KMS-11 (cell line): ENCODE measurements around the gene PRDM2.
"Not testable (repeated sequence)": the region's sequence is repeated elsewhere in the genome, so short reads cannot be mapped to it uniquely, and the experiment has no call there.

Experiments
- H2AFZ ChIP-seq: fragments of 200-600 bp; sonication (generic); 2 replicates; pipeline ENCODE4 v1.6.1; 2016; ENCODE audit warnings: antibody characterized with exemption, mixed run types, low read depth
- H3K27ac ChIP-seq: fragments of 200-600 bp; sonication (generic); 2 replicates; pipeline ENCODE4 v1.6.1; 2016; ENCODE audit warnings: mild to moderate bottlenecking, mixed run types
- H3K27me3 ChIP-seq: fragments of 200-600 bp; sonication (generic); 2 replicates; pipeline ENCODE4 v1.6.1; 2017; ENCODE audit warnings: mild to moderate bottlenecking, low read depth, mixed run types, moderate library complexity; ENCODE audit not compliant: insufficient read depth
- H3K36me3 ChIP-seq: fragments of 200-600 bp; sonication (generic); 2 replicates; pipeline ENCODE4 v1.6.1; 2017; ENCODE audit warnings: mild to moderate bottlenecking, mixed run types; ENCODE audit not compliant: insufficient read depth
- H3K4me1 ChIP-seq: fragments of 200-600 bp; sonication (generic); 2 replicates; pipeline ENCODE4 v1.6.1; 2016; ENCODE audit warnings: mild to moderate bottlenecking, low read depth, mixed run types; ENCODE audit not compliant: poor library complexity, severe bottlenecking
- H3K4me2 ChIP-seq: fragments of 200-600 bp; sonication (generic); 2 replicates; pipeline ENCODE4 v1.7.0; 2016; ENCODE audit warnings: mild to moderate bottlenecking, mixed run types
- H3K4me3 ChIP-seq: fragments of 200-600 bp; sonication (generic); IDR thresholded peaks from 2 replicates; pipeline ENCODE4 v1.6.1; 2017; ENCODE audit warnings: low read depth, low read length, mixed read lengths; ENCODE audit not compliant: insufficient read depth
- H3K79me2 ChIP-seq: fragments of 200-600 bp; sonication (generic); 2 replicates; pipeline ENCODE4 v1.6.1; 2016; ENCODE audit warnings: low read depth, mixed run types; ENCODE audit not compliant: insufficient read depth
- H3K9ac ChIP-seq: fragments of 200-600 bp; sonication (generic); 2 replicates; pipeline ENCODE4 v1.6.1; 2016; ENCODE audit warnings: mild to moderate bottlenecking, mixed run types
- H4K20me1 ChIP-seq: fragments of 200-600 bp; sonication (generic); 2 replicates; pipeline ENCODE4 v1.6.1; 2016; ENCODE audit warnings: mild to moderate bottlenecking, mixed run types; ENCODE audit not compliant: insufficient read depth
- CTCF ChIP-seq: fragments of 200-600 bp; sonication (generic); conservative IDR thresholded peaks from 2 replicates; pipeline ENCODE4 v1.6.1; 2017; ENCODE audit warnings: low read depth, mild to moderate bottlenecking, antibody characterized with exemption, low read length, moderate library complexity, mixed read lengths

PRDM2 gene

GRCh38 chr1:13683206-13683605 is 16.8 kb upstream of the PRDM2 start:
- H3K36me3 ChIP-seq, result no peaks in the 10 kb centered on the region
- no peak for TF ChIP-seq CTCF
- no peaks in the 10 kb centered on the region for H3K27me3 ChIP-seq
- no peaks in the 10 kb centered on the region for H4K20me1 ChIP-seq
- no peak overlapping the region for H3K27ac ChIP-seq
- no peak overlapping the region for H3K9ac ChIP-seq
- H3K4me3 ChIP-seq, result no peak overlapping the region
- H2AFZ ChIP-seq, result no peak overlapping the region
- H3K4me2 ChIP-seq, result no peak overlapping the region
- H3K79me2 ChIP-seq, result no peaks in the 10 kb centered on the region
- no peaks in the 10 kb centered on the region for H3K4me1 ChIP-seq

DNA sequence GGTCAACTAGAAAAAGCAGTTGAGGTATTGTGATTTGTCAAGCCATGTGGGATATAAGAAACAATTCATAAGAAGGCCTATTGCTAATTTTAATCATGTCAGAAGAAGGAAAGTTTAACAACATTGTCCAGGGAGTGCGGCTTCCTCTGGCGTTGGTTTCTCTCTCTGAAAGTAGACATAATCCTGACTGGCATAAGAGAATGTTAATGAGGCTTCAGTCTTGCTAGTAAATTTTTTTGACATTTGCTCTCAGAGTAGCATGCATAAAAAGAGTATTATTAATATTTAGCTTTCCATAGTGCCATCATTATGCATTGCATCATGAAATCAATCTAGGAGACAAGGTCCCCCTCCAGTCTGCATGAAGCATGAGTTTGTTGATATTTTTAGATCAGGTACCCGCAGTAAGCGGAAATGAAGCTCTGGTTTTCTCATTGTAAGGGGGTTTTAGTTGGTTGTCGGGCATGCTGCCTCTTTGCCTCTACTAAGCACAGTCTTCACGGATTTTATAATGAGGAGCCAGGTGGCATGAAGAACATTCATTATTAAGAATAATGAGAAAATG is 12.8 kb upstream of the PRDM2 start:
- Histone ChIP-seq H3K27me3 (no peaks in the 10 kb centered on the region), H3K27ac (no peak overlapping the region), H4K20me1 (no peaks in the 10 kb centered on the region), H3K79me2 (no peaks in the 10 kb centered on the region), H3K4me1 (no peaks in the 10 kb centered on the region), H3K9ac (no peak overlapping the region), H3K4me2 (no peak overlapping the region), H3K36me3 (no peaks in the 10 kb centered on the region), H3K4me3 (no peak overlapping the region), H2AFZ (no peak overlapping the region)
- TF ChIP-seq CTCF, result no peak

DNA sequence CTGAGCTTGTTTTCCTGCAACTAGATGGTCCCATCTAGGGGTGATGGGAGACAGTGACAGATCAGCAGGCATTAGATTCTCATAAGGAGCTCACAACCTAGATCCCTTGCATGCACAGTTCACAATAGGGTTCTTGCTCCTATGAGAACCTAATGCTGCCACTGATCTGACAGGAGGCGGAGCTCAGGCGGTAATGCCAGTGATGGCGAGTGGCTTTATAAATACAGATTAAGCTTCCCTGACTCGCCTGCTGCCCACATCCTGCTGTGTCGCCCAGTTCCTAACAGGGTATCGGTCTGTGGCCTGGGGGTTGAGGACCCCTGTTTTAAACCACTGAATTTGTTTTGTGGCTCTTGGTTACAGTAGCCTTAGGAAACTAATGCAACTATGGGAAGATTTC is 6.9 kb upstream of the PRDM2 start:
- H3K4me3 ChIP-seq, H3K36me3 ChIP-seq, H3K4me2 ChIP-seq, H3K9ac ChIP-seq, H3K27ac ChIP-seq, H2AFZ ChIP-seq, H3K27me3 ChIP-seq, H3K79me2 ChIP-seq, H3K4me1 ChIP-seq, H4K20me1 ChIP-seq: not testable (repeated sequence)

DNA sequence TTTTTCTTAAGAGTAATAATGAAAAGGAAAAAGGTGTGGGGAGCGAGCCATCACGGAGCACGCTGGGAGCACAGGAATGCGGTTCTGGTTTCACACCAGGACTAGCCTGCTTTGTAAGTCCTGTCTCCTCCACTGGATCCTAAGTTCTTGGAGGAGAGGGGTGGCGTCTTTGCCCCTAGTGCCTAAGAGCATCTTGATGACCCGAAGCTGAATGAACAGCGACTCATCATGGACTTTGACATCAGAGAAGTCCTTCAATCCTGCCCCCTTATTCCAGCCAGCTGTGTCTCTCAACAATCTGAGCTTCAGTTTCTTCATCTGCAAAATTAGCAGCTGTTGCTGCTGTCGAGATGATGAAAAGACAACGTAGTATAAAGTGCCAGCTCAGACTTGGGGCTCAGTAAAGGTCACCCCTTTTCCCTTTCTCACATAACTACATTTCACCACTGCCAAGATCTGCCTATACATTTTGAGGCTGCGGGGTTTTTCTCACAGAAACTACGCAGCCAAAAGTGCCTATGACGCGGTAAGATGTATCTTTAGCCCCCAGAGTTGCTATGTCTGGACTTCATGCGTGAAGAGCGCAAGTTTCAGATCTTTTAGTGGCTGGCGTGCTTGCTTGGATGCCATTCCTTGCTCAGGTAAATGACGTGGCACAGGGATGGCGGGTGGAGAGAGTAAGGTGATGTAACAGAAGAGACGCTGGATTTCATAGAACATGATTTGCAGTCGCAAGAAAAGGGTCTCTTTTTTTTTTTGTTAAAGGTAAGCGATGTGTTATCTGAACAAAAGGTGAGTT is 4.9 kb upstream of the PRDM2 start:
- Histone ChIP-seq H2AFZ (no peak overlapping the region), H3K27me3 (no peaks in the 10 kb centered on the region), H3K4me1 (peaks cover 6% of the 10 kb centered on the region), H3K79me2 (no peaks in the 10 kb centered on the region), H3K36me3 (no peaks in the 10 kb centered on the region), H3K4me3 (no peak overlapping the region), H3K9ac (no peak overlapping the region), H3K27ac (no peak overlapping the region), H3K4me2 (no peak overlapping the region), H4K20me1 (no peaks in the 10 kb centered on the region)
- TF ChIP-seq CTCF, result no peak

GRCh38 chr1:13697738-13698137 is 2.2 kb upstream of the PRDM2 start:
- H2AFZ ChIP-seq, result no peak overlapping the region
- H3K4me3 ChIP-seq, result no peak overlapping the region
- H3K27me3 ChIP-seq, result no peaks in the 10 kb centered on the region
- no peak overlapping the region for H3K9ac ChIP-seq
- no peaks in the 10 kb centered on the region for H3K36me3 ChIP-seq
- no peak overlapping the region for H3K27ac ChIP-seq
- peaks cover 22% of the 10 kb centered on the region for H3K4me1 ChIP-seq
- no peaks in the 10 kb centered on the region for H4K20me1 ChIP-seq
- no peak overlapping the region for H3K4me2 ChIP-seq
- peaks cover 15% of the 10 kb centered on the region for H3K79me2 ChIP-seq
- no peak for TF ChIP-seq CTCF
